Psoas muscle (tissue), 8 donors: ENCODE data around the gene HOXB5. TPM values are rescaled to one million over a fixed set of nuclear protein-coding genes. Genes with fewer than 3 reads are reported as not detected.

ENCODE experiments used
- ATAC-seq, 4 donors: fragments of 200-7000 bp; cut with Tn5 transposase; one replicate each; pipeline ENCODE4 v1.9.1; 2020; ENCODE audit warnings: moderate library complexity in 3 of 4, mild to moderate bottlenecking in 2 of 4
- DNase-seq, 2 donors: peaks; one replicate each; pipeline ENCODE4 v3.0.0-alpha.2; 2020
- H3K27ac ChIP-seq: fragments of 200-600 bp; one replicate; pipeline ENCODE4 v1.8.0; 2022
- H3K27me3 ChIP-seq, 3 donors: fragments of 200-600 bp in 1 of 3; one replicate each; pipeline versions ENCODE4 v1.6.1 to v1.8.0; 2013 to 2022; ENCODE audit warnings: low read length in 2 of 3, mild to moderate bottlenecking in 2 of 3, moderate library complexity in 1 of 3; ENCODE audit not compliant: insufficient read depth in 3 of 3
- H3K36me3 ChIP-seq, 2 donors: fragments of 200-600 bp in 1 of 2; one replicate each; pipeline versions ENCODE4 v1.6.1 to v1.8.0; 2013 to 2022; ENCODE audit warnings: low read depth in 1 of 2, mild to moderate bottlenecking in 1 of 2, moderate library complexity in 1 of 2; ENCODE audit not compliant: insufficient read depth in 1 of 2
- H3K4me1 ChIP-seq: fragments of 200-600 bp; one replicate; pipeline ENCODE4 v1.8.0; 2022
- H3K4me3 ChIP-seq: fragments of 200-600 bp; one replicate; pipeline ENCODE4 v1.8.0; 2022; ENCODE audit warnings: mild to moderate bottlenecking
- H3K9me3 ChIP-seq: fragments of 200-600 bp; one replicate; pipeline ENCODE4 v1.8.0; 2022
- CTCF ChIP-seq: fragments of 200-600 bp; IDR thresholded peaks from one replicate; pipeline ENCODE4 v1.8.0; 2022; ENCODE audit warnings: antibody characterized with exemption
- WGBS, 3 donors: extraction: QIAGEN DNeasy Blood & Tissue Kit; methylation state at CpG; one replicate each; pipeline versions ENCODE4 v1.1.6 to v1.1.7; 2013; 5-methylcytosine and 5-hydroxymethylcytosine counted together
- intact Hi-C, 2 donors: fragments of 100-400 bp; cut with DNase I; formaldehyde crosslinking; loops; one replicate each; pipeline versions ENCODE4 v1.11.0 to v1.14.2; 2022
- polyA plus RNA-seq, 3 donors: library from polyadenylated mRNA; stranded (reverse); fragments of 200-250 nt; gene quantifications; one replicate each; pipeline ENCODE4 v1.2.3, GENCODE V29; 2013
- total RNA-seq, 4 donors: library from RNA; stranded (reverse); fragmentation: NEBNext Ultra II Directional in 2 of 4; extraction: Animal tissue kit (Norgen Biotek cat#: 25700) in 2 of 4; gene quantifications; one replicate each; pipeline versions ENCODE4 v1.2.1 to v1.2.4, GENCODE V29; 2021 to 2023
- donor health status: healthy with polysubstance abuse.
- donor health status: DM: no; HTN: no; CAD: no; lungs with moderate emphysema.
- donor health status: Bipolar disorder and iron deficiency.
- donor health status: healthy.
- donor health status: DM: yes; HTN: yes; CAD: no.
- donor health status: DM: no; HTN: no; CAD: no.
- donor health status: DM: no; HTN: no; CAD: no.
- donor health status: DM: yes; HTN: yes; CAD: no.

The HOXB5 gene
- total and polyA plus RNA-seq, 7 donors = 0.03 to 0.71 (median 0.20) TPM; not detected in 1

DNA sequence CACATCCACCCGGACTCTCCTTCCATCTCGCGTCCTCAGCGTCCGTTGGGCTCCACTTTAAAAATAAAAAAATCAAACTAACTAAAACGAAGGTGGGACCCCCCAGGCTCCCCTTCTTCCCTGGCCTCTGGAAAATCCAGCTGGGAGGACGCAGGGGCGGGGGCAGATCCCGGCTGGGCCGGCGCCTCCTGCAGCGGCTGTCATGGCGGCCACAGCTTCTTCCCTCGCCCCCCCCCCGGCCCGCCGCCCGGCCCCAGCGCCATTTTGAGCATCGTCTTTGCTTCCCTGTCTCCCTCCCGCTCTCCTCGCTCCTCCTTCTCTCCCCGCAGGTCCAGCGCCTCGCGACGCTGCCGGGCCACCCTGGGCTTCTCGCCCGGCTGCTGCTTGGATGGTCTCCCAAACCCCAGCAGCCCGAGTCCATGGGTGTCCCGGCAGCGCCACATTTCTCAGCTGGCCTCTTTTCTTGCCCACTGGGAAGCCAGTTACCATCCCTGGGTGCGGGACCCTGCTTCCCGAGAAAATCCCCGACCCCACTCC, 51.9 kb downstream of the HOXB5 start:
- Histone ChIP-seq H3K4me1 (peaks cover 5% of the 10 kb centered on the region), H3K36me3 (no peaks in the 10 kb centered on the region), H3K27me3 (peaks cover 4 to 9% (median 9%) of the 10 kb centered on the region in 3 donors), H3K4me3 (peak overlapping the region; percentile 85), H3K27ac (peak overlapping the region; percentile 89), H3K9me3 (no peaks in the 10 kb centered on the region)
- intact Hi-C loops = loop anchor here in 1 of 2 donors (5.0 kb wide), 1 partner anchor 49 kb away; no protein-coding TSS in a partner anchor
- peak; percentile 77 to 85 for DNase-seq
- TF ChIP-seq CTCF = no peak
- ATAC-seq = peak; percentile 48 to 60 (median 54)
- 2% methylated on average over 23 to 35 of the region's 36 CpGs for WGBS, 3 donors

Other genes starting within 250 kb of the HOXB5 start
- gene SKAP1, start 163.6 kb downstream of the HOXB5 start, total RNA-seq = 1 to 10 TPM in 1 of 4 donors, under 1 TPM in 2, not detected in 1; 0.42 to 1.0 (median 0.44) TPM
- gene SKAP1, start 163.6 kb downstream of the HOXB5 start, polyA plus RNA-seq = under 1 TPM in 2 of 3 donors, not detected in 1; 0.09 to 0.12 TPM
- gene HOXB1, start 62.8 kb downstream of the HOXB5 start, total RNA-seq = not detected
- not detected for gene HOXB1, start 62.8 kb downstream of the HOXB5 start, polyA plus RNA-seq
- 10 to 100 TPM in 1 of 4 donors, 1 to 10 TPM in 3; 3.1 to 12.9 (median 6.5) TPM for gene HOXB2, start 48.7 kb downstream of the HOXB5 start, total RNA-seq
- 1 to 10 TPM; 4.6 to 5.0 (median 5.0) TPM for gene HOXB2, start 48.7 kb downstream of the HOXB5 start, polyA plus RNA-seq
- gene HOXB4, start 15.4 kb downstream of the HOXB5 start, total RNA-seq = 1 to 10 TPM in 2 of 4 donors, under 1 TPM in 2; 0.80 to 4.0 (median 1.3) TPM
- gene HOXB4, start 15.4 kb downstream of the HOXB5 start, polyA plus RNA-seq = under 1 TPM; 0.38 to 0.89 (median 0.55) TPM
- 1 to 10 TPM; 1.5 to 8.8 (median 1.9) TPM for gene HOXB3, start 3.5 kb downstream of the HOXB5 start, total RNA-seq
- 1 to 10 TPM in 2 of 3 donors, under 1 TPM in 1; 0.96 to 1.5 (median 1.4) TPM for gene HOXB3, start 3.5 kb downstream of the HOXB5 start, polyA plus RNA-seq
- 1 to 10 TPM in 2 of 4 donors, under 1 TPM in 2; 0.66 to 3.3 (median 1.2) TPM for gene HOXB6, start 11.2 kb upstream of the HOXB5 start, total RNA-seq
- gene HOXB6, start 11.2 kb upstream of the HOXB5 start, polyA plus RNA-seq = 1 to 10 TPM in 2 of 3 donors, under 1 TPM in 1; 0.80 to 1.6 (median 1.2) TPM
- gene HOXB7, start 17.2 kb upstream of the HOXB5 start, total RNA-seq = 1 to 10 TPM in 3 of 4 donors, under 1 TPM in 1; 0.85 to 2.0 (median 1.2) TPM
- 1 to 10 TPM; 1.6 to 3.0 (median 2.8) TPM for gene HOXB7, start 17.2 kb upstream of the HOXB5 start, polyA plus RNA-seq
- gene HOXB8, start 21.5 kb upstream of the HOXB5 start, total RNA-seq = not detected
- gene HOXB8, start 21.5 kb upstream of the HOXB5 start, polyA plus RNA-seq = under 1 TPM; 0.05 to 0.10 (median 0.08) TPM
- gene HOXB9, start 32.6 kb upstream of the HOXB5 start, total RNA-seq = not detected
- under 1 TPM; 0.01 to 0.10 (median 0.03) TPM for gene HOXB9, start 32.6 kb upstream of the HOXB5 start, polyA plus RNA-seq
- not detected for gene PRAC1, start 128.7 kb upstream of the HOXB5 start, total RNA-seq
- gene PRAC1, start 128.7 kb upstream of the HOXB5 start, polyA plus RNA-seq = not detected
- gene PRAC2, start 129.4 kb upstream of the HOXB5 start, total RNA-seq = not detected
- gene PRAC2, start 129.4 kb upstream of the HOXB5 start, polyA plus RNA-seq = not detected
- not detected for gene HOXB13, start 135.0 kb upstream of the HOXB5 start, total RNA-seq
- not detected for gene HOXB13, start 135.0 kb upstream of the HOXB5 start, polyA plus RNA-seq
- gene TTLL6, start 223.4 kb upstream of the HOXB5 start, total RNA-seq = not detected
- gene TTLL6, start 223.4 kb upstream of the HOXB5 start, polyA plus RNA-seq = under 1 TPM in 2 of 3 donors, not detected in 1; 0.03 to 0.05 TPM
- gene CALCOCO2, start 237.3 kb upstream of the HOXB5 start, total RNA-seq = 100 to 1,000 TPM; 169 to 212 (median 177) TPM
- gene CALCOCO2, start 237.3 kb upstream of the HOXB5 start, polyA plus RNA-seq = 100 to 1,000 TPM in 1 of 3 donors, 10 to 100 TPM in 2; 87.2 to 183 (median 90.0) TPM